ENCODE measurements around the gene TBRG4.

TBRG4 gene

GRCh38 chr7:45053941-45054340 is 57.6 kb downstream of the TBRG4 start:
- no peak for TF ChIP-seq CTCF (conservative IDR thresholded peaks at IDR 0.05; ENCODE audit: low read depth, low read length)
- Histone ChIP-seq H3K27ac (no peak overlapping the region), H3K4me2 (no peak overlapping the region), H3K79me2 (ENCODE audit: insufficient read depth, low read depth) (peaks cover 48% of the 10 kb centered on the region), H3K4me3 (IDR thresholded peaks at IDR 0.05; ENCODE audit: insufficient read depth, low read depth, low read length) (no peak overlapping the region), H3K27me3 (ENCODE audit: insufficient read depth, low read depth) (no peaks in the 10 kb centered on the region), H4K20me1 (ENCODE audit: insufficient read depth) (no peaks in the 10 kb centered on the region; the same call in none of the 2 replicates), H3K36me3 (ENCODE audit: insufficient read depth) (no peaks in the 10 kb centered on the region), H3K4me1 (ENCODE audit: low read depth, poor library complexity, severe bottlenecking) (peaks cover 10% of the 10 kb centered on the region), H2AFZ (ENCODE audit: low read depth) (no peak overlapping the region), H3K9ac (no peak overlapping the region)

- Histone ChIP-seq H3K4me2 (no peak overlapping the region), H3K27me3 (ENCODE audit: insufficient read depth, low read depth) (no peaks in the 10 kb centered on the region), H3K4me1 (ENCODE audit: low read depth, poor library complexity, severe bottlenecking) (peaks cover 5% of the 10 kb centered on the region), H3K79me2 (ENCODE audit: insufficient read depth, low read depth) (peaks cover 45% of the 10 kb centered on the region), H3K4me3 (IDR thresholded peaks at IDR 0.05; ENCODE audit: insufficient read depth, low read depth, low read length) (no peak overlapping the region), H3K9ac (no peak overlapping the region), H2AFZ (ENCODE audit: low read depth) (no peak overlapping the region), H4K20me1 (ENCODE audit: insufficient read depth) (no peaks in the 10 kb centered on the region; the same call in none of the 2 replicates), H3K27ac (no peak overlapping the region), H3K36me3 (ENCODE audit: insufficient read depth) (no peaks in the 10 kb centered on the region)
- TF ChIP-seq CTCF (conservative IDR thresholded peaks at IDR 0.05; ENCODE audit: low read depth, low read length), result no peak
Measured at GRCh38 chr7:45053401-45053800, 58.1 kb downstream of the TBRG4 start.

GRCh38 chr7:45052011-45052410 is 59.5 kb downstream of the TBRG4 start:
- H3K79me2 ChIP-seq (ENCODE audit: insufficient read depth, low read depth), result peaks cover 32% of the 10 kb centered on the region
- H3K36me3 ChIP-seq (ENCODE audit: insufficient read depth), result no peaks in the 10 kb centered on the region
- H3K27ac ChIP-seq, result no peak overlapping the region
- no peak overlapping the region for H3K4me2 ChIP-seq
- TF ChIP-seq CTCF (conservative IDR thresholded peaks at IDR 0.05; ENCODE audit: low read depth, low read length), result no peak
- no peak overlapping the region for H3K9ac ChIP-seq
- H3K4me3 ChIP-seq (IDR thresholded peaks at IDR 0.05; ENCODE audit: insufficient read depth, low read depth, low read length), result no peak overlapping the region
- no peaks in the 10 kb centered on the region for H3K27me3 ChIP-seq (ENCODE audit: insufficient read depth, low read depth)
- H3K4me1 ChIP-seq (ENCODE audit: low read depth, poor library complexity, severe bottlenecking), result no peaks in the 10 kb centered on the region
- no peaks in the 10 kb centered on the region; the same call in none of the 2 replicates for H4K20me1 ChIP-seq (ENCODE audit: insufficient read depth)
- H2AFZ ChIP-seq (ENCODE audit: low read depth), result no peak overlapping the region

- no peaks in the 10 kb centered on the region for H3K4me1 ChIP-seq (ENCODE audit: low read depth, poor library complexity, severe bottlenecking)
- TF ChIP-seq CTCF (conservative IDR thresholded peaks at IDR 0.05; ENCODE audit: low read depth, low read length), result no peak
- H3K27me3 ChIP-seq (ENCODE audit: insufficient read depth, low read depth), result no peaks in the 10 kb centered on the region
- H3K36me3 ChIP-seq (ENCODE audit: insufficient read depth), result no peaks in the 10 kb centered on the region
- H3K4me3 ChIP-seq (IDR thresholded peaks at IDR 0.05; ENCODE audit: insufficient read depth, low read depth, low read length), result no peak overlapping the region
- H3K4me2 ChIP-seq, result no peak overlapping the region
- H3K79me2 ChIP-seq (ENCODE audit: insufficient read depth, low read depth), result peaks cover 17% of the 10 kb centered on the region; the same call in 1 of the 2 replicates
- no peaks in the 10 kb centered on the region; the same call in none of the 2 replicates for H4K20me1 ChIP-seq (ENCODE audit: insufficient read depth)
- no peak overlapping the region for H2AFZ ChIP-seq (ENCODE audit: low read depth)
- H3K27ac ChIP-seq, result no peak overlapping the region
- no peak overlapping the region for H3K9ac ChIP-seq
Measured at GRCh38 chr7:45050198-45050597, 61.3 kb downstream of the TBRG4 start.
